DND-41 (cell line): ENCODE results near the gene VPS4B.

Source experiments
- EZH2 ChIP-seq: IDR thresholded peaks from 3 replicates; pipeline ENCODE4 v1.6.1; 2012; ENCODE audit warnings: borderline replicate concordance, low read depth, mild to moderate bottlenecking, moderate library complexity, low read length, inconsistent platforms; ENCODE audit not compliant: severe bottlenecking
- TF ChIP-seq, protein P1 (sequence below): IDR thresholded peaks from 2 replicates; pipeline ENCODE4 v1.5.1; 2012; ENCODE audit warnings: borderline replicate concordance, low read length, moderate library complexity, mild to moderate bottlenecking; ENCODE audit not compliant: poor library complexity, severe bottlenecking; ENCODE audit errors: extremely low read depth

DNA sequence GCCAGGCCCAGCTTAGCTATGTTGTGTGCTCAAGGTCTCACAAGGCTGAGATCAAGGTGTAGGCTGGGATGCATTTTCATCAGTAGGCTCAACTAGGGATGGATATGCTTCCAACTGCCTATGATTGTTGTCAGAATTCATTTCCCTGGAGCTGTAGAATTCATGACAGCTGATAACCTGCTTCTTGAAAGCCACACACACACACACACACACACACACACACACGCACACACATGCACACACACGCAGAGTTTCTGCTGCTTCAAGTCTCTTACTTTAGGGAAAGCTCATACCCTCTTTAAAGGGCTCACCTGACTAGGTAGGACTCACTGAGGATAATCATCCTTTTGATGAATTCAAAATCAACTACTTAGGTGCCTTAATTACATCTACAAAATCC is 8.2 kb upstream of the VPS4B start:
- TF ChIP-seq, protein P1, sequence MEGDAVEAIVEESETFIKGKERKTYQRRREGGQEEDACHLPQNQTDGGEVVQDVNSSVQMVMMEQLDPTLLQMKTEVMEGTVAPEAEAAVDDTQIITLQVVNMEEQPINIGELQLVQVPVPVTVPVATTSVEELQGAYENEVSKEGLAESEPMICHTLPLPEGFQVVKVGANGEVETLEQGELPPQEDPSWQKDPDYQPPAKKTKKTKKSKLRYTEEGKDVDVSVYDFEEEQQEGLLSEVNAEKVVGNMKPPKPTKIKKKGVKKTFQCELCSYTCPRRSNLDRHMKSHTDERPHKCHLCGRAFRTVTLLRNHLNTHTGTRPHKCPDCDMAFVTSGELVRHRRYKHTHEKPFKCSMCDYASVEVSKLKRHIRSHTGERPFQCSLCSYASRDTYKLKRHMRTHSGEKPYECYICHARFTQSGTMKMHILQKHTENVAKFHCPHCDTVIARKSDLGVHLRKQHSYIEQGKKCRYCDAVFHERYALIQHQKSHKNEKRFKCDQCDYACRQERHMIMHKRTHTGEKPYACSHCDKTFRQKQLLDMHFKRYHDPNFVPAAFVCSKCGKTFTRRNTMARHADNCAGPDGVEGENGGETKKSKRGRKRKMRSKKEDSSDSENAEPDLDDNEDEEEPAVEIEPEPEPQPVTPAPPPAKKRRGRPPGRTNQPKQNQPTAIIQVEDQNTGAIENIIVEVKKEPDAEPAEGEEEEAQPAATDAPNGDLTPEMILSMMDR, result no peak
- TF ChIP-seq EZH2, result no peak
